Measurements from ENCODE around the gene VTI1A.

Gene VTI1A

DNA sequence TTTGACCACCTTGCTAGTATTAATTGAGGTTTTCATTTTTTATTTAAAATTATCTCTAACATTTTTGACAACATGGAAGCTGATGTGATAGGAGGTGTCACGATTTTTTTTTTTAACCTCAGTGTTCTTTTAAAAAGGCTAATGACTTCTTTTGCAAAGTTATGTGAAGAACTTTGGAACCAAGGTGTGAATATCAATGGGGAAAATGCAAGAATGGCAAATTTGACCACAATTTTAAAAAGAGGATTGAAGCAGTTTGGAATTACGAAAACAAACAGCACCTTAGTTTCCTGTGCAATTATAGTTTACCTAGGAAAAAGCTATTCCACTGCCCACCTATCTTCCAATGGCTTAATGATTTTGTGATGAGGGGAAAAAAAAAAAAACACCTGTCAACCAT, 232.4 kb downstream of the VTI1A start:
- DNase-seq (ENCODE audit: low spot score) = no peak

DNA sequence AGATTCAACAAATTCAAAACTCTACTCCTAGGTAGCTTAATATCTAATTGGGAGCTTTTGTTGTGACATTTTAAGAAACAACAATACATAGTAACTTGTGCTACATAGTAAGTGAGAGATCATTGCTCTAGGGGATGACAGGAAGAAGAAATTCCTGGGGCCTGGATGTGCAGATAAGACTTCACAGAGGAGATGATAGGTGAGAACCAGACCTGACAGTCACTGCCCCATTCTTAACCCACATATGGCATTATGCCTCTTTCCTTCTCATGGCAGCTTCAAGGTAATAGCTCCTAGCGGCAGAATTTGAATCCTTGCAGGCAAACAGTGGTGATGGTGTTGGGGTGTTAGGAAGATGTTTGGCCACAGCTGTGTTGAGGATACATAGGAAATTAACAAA, 233.6 kb downstream of the VTI1A start:
- no peak for DNase-seq (ENCODE audit: low spot score)

- DNase-seq (ENCODE audit: low spot score) = peak; percentile 11
Observed at GRCh38 chr10:112687647-112688046, 240.6 kb downstream of the VTI1A start.

GRCh38 chr10:112689327-112690072, 242.5 kb downstream of the VTI1A start:
- DNase-seq (ENCODE audit: low spot score) = peak; percentile 24

GRCh38 chr10:112695539-112695938, 248.5 kb downstream of the VTI1A start:
- DNase-seq (ENCODE audit: low spot score) = no peak

DNA sequence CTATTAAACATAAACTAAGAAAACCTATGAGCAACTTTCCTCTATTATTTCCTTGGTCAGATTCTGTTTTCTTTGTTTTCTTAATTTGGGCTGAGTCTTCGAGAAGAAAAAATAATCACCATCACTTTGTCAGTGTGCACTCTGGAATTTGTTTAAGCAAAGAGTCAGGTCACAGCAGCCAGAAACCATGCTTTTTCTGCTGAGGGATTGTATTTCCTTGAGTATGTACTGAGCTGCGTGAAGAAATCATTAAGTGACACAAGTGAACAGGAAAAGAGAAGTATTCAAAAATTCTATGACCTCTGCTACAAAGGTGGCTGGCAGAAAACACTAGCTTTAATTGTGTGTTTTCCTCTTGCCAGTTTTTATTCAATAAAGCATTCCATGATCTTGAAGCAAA, 249.6 kb downstream of the VTI1A start:
- no peak for DNase-seq (ENCODE audit: low spot score)

- DNase-seq (ENCODE audit: low spot score) = no peak
Observed at GRCh38 chr10:112698133-112698817, 251.3 kb downstream of the VTI1A start.

DNA sequence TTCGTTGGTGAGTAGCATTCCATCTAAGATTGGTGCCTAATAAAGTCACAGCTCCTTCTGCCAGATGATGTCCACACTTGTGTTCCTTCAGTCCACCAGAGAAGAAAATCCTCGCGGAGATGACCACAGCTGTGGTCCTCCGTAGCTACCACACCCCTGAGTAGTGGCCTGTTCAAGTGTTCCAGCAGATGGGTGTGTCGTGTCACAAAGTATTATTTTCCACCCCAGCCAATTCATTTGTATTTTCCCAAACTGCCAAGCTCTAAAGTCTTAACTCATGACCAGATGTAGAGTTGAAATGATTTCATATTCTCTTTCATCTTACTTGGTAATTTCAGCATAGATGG, 251.8 kb downstream of the VTI1A start:
- DNase-seq (ENCODE audit: low spot score) = no peak

DNA sequence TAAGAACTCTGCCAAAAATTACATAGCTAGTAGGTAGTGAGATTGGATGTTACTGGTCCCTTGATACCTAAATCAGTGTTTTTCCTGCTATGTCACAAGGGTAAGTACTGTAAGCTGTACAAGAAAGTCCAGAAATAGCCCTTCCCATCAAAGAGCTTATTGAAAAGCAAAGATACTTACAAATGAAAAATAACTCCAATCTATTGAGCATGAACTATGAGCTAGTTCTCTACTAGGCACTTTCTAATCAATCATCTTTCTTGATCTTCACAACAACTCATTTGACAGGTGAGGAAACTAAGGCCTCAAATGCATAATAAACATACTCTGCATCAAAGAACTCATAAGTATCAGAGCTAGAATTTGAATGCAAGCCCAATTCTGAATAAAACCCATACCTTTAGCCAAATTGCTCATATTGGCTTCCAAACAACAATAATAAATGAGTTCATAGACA, 253.2 kb downstream of the VTI1A start:
- DNase-seq (ENCODE audit: low spot score) = no peak

GRCh38 chr10:112701211-112701877, 254.3 kb downstream of the VTI1A start:
- no peak for DNase-seq (ENCODE audit: low spot score)

DNA sequence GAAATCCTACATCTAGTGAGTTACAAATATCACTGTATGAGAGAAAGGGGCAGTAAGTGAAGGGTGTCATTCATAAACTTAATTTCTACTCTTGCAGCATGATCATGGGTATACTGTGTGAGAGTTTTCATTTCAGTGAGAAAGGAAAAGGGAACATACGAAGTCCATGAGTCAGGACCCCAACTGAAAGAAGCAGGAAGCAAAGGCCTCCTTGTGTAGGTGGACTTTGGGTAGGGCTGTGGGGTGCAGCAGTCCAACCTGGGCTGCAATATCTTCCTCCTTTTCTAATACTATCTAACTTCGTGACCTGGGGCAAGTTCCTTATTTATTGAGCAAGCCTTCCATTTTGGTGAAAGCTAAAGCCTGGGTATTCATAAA, 254.9 kb downstream of the VTI1A start:
- DNase-seq (ENCODE audit: low spot score) = no peak

DNA sequence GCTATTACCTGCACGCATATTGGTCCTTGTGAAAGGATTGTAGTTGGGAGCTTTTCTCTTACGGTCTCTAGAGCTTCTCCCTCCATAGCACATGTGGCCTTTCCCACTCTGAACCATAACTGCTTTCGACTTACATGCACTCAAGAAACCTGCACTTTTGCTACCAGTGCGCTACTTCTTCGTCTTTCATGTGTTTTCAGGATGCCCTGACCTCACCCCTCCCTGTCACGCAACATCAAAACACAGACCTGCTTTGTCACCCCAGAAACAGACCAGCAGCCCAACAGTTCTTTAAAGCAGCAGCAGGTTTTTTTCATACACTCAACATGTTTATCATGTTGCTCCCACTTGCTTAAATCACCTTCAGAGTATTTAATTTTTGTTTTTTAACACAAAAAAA, 259.6 kb downstream of the VTI1A start:
- no peak for DNase-seq (ENCODE audit: low spot score)

DNA sequence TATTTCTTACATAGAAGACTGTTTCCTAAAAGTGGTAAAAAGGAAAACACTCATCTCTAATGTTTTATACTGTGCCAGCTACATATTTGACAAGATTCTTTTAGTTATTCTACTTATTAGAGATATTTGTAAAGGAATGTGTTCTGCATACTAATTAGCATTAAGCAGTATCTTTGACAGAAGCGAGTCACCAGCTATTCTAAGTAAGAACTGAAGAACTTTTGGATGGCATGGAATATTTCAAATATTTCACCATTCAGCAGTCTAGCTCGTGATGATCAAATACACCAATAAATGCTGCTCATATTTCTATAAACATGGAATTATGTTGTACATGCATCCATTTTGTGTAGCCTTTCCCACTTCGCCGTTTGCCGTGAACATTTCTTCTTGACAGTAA, 261.4 kb downstream of the VTI1A start:
- DNase-seq (ENCODE audit: low spot score) = no peak

GRCh38 chr10:112710528-112710927, 263.5 kb downstream of the VTI1A start:
- DNase-seq (ENCODE audit: low spot score) = no peak

DNA sequence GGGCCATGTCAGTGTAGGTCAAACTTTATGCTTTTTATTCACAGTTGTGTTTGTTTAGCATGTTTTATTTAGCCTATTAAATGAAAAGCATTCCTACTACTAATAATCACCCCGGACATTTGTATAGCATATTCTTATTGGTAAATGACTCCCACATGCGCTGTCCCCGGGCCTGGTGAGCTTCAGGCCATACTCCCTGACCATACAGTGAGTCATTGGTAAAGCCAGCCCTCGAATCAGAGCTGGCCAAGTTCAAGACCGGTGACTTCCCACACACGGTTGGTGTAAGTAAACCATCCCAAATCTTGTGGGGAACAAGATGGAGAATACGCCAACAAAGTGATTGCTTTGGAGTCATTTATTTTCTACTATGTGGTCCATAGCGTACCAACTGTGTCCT, 264.4 kb downstream of the VTI1A start:
- DNase-seq (ENCODE audit: low spot score) = peak; percentile 46

DNA sequence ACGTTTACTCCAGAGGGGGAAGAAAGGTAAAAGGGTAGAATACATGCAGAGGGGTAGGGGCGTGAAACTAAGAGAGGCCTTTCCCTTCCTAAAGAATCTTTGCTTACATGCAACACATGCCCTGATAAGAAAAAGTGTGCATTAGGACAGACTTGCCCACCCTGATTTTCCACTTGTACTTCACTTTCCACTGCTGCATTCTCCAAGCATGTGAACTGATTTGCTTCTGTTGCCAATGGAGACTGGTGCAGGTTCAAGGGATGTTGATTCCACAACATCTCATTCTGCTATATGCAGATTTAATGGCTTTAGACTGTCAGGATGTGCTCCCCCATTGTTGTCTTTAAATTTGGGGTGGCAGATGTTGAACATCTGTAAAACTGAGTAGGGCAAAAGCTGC, 265.5 kb downstream of the VTI1A start:
- no peak for DNase-seq (ENCODE audit: low spot score)

DNA sequence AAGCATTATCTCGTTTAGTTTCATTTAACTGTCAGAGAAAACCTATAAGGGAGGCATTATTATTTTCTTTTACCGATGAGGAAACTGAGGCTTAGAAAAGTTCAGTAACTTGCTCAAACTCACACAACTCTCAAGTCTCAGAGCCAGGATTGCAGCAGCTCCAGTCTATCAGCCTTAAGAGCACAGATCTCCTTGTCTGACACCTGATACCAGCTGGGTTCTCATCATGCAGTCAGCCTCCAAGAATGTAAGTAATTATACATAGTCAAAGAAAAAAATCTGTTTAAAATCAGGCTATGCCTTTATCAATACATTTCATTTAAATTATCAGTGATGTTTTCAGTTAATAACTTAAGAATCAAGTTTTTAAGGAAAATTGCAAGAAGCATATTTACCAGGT, 266.4 kb downstream of the VTI1A start:
- DNase-seq (ENCODE audit: low spot score) = no peak

DNA sequence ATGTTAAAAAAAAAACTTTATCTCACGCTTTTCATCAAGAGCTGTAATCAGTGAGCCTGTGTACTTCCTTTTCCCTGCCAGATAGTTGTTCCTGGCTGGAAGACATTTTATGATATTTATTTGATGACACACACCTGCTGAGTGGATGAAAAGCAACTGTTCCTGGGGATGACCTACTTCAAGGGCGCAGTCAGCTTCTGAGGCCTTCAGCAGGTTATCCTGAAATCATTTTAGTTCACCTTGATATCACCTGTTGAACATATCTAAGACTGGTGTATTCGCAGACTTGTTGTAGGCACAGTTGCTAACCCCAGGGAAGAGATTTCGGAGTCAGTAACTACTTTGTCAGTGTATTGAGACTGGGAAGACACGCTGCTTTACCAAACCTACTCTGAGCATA, 268.6 kb downstream of the VTI1A start:
- DNase-seq (ENCODE audit: low spot score) = no peak

DNA sequence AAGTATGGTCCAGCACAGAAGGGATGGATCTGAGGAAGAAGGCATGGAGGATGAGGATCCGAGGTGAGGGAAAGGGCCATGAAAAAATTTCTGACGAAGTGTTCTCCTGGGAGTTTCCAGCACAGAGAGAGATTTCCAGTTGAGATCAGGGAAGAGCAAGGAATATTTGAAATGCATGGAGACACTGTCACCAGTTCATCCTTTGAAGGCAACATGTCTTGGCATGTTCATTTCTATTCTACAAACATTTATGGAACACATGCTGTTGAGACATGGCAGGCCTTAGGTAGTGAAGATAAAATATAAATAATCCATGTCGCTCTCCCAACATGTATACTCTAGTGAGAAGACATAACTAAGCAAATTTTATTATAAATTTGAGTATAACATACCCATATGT, 269.1 kb downstream of the VTI1A start:
- no peak for DNase-seq (ENCODE audit: low spot score)

GRCh38 chr10:112716924-112717413, 270.0 kb downstream of the VTI1A start:
- DNase-seq (ENCODE audit: low spot score) = no peak

GRCh38 chr10:112720178-112720577, 273.2 kb downstream of the VTI1A start:
- DNase-seq (ENCODE audit: low spot score) = no peak

GRCh38 chr10:112721080-112721698, 274.2 kb downstream of the VTI1A start:
- DNase-seq (ENCODE audit: low spot score) = no peak

DNA sequence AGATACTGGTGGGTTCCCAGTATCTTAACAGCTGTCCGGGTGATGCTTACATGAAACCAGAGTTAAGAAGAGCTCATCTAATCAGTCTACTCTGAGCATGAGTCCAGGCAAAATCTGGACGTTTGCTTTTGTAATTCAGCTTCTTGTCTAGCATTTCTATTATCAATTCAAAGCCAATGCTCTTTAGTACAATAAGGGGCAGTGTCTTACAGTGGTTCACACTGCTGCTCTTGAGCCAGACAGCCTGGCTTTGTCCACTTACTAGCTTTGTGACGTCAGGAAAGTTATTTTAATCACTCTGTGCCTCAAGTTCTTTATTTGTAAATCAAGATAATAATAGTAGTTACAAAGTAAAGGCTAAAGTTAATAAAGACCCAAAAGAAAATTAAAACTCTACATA, 275.7 kb downstream of the VTI1A start:
- no peak for DNase-seq (ENCODE audit: low spot score)

All from hepatic stellate cell (primary cell).